DMS 273 (cell line): ENCODE measurements around the gene PLXNB1.
"Not testable (repeated sequence)": the region's sequence is repeated elsewhere in the genome, so short reads cannot be mapped to it uniquely, and the experiment has no call there.

Experiments used
- DNase-seq: peaks from one replicate; lab custom pipeline; 2025; ENCODE audit not compliant: unreplicated experiment; lab: John Stamatoyannopoulos, UW

PLXNB1 gene

DNA sequence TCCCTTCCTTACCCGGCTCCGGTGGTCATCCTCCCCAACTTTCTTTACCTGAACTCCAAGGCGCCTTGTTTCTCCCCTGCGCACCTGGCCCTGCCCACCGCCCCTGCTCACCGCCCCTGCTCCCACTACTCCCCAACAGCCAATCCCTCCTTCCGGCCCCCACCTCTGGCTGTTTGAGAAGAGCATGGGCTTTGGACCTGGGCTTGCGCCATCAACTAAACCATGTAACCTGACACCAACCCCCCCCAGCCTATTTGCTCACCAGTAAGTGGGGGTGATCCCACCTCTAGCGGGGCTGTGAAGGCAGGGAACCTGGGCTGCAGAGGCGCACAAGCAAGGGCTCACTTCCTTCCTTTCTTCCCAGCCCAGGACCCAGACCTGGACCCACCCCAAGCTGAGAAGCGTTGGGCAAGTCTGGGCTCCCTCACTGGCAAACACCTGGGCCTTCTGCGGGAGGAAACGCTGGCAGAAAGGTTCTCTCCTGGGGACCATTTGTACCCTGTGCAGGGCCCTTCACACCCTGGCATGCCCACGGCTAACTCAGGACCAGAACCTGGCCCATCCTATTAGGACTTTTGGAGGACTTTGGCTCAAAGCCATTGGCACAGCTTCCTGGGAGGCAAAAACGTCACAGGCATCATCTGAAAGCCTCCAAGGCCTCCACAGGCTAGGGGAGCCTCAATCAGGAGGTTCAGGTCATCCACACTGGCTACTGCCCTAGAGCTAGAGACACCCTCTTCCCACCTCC, at the start of gene PLXNB1:
TSS of gene PLXNB1 (minus strand) at position 127 of the 748 bp plus-strand sequence. CDS start 5,475 bp downstream, outside the sequence.
- DNase-seq, result peak; percentile 64

DNA sequence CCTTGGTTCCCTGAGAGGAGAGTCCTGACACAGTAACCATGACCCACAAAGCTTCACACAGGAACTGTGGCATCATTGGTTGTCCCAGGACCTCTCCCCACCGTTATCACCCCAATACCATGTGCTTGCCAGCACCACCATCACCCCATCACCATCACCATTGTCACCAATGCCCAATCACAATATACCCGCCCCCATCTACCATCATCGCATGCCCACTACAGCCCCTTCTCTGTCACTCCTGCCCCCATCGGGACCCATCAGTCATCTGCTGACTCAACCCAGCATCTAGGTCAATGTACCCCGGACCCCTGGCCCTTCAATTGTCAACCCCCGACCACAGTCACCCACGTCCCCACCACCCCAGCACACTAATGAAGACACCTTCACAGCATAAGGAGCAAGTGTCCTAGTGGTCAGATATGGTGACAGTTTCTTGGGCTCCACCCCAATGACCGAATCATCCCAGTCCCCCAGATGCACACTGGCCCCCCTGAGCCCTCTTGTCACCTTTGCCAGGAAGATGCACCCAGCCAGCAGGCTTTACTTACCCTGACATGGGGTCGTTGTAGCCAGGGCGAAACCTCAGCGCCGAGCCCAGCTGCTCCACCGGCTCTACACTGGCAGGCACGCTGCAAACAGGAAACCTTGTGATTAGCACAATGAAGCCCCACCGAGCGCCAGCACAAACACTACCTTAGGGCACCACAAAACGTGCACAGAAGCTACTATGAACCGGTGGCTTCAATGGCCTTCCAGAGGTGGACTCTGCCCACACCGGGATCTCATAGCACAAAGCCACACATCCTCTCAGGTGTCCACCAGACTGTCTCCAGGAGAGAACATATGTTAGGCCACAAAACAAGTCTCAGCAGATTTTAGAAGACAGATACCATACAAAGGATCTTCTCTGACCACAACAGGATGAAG, 49.0 kb upstream of the PLXNB1 start:
- no peak for DNase-seq

DNA sequence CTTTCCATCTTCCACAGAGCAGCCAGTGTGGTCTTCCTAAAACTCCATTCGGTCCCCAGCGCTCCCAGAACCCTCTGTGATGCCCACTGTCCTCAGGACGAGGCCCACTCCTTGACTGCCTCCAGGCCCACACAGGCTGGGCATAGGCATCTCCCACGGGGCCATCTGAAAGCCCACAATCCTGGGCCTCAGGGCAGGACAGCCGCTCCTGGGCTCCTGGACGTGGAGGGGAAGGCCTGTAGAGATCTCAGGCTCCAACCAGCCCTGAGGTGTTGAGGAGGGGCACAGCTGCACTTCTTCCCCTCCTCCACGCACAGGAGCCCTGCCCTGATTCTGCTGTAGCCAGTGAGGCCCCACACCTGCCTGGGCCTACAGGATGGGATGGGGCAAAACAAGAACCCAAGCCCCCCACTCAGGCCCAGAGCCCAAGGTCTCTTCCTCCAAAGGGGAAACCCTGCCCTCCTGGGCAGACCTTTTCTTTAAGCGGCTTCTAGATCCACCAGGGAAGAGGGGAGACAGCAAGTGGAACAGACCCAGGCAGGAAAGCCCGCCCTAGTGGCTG, 48.2 kb upstream of the PLXNB1 start:
- no peak for DNase-seq

- no peak for DNase-seq
Measured at GRCh38 chr3:48476426-48477053, 46.7 kb upstream of the PLXNB1 start.

GRCh38 chr3:48475188-48475587, 45.3 kb upstream of the PLXNB1 start:
- DNase-seq, result no peak

GRCh38 chr3:48474619-48475018, 44.7 kb upstream of the PLXNB1 start:
- DNase-seq, result no peak

DNA sequence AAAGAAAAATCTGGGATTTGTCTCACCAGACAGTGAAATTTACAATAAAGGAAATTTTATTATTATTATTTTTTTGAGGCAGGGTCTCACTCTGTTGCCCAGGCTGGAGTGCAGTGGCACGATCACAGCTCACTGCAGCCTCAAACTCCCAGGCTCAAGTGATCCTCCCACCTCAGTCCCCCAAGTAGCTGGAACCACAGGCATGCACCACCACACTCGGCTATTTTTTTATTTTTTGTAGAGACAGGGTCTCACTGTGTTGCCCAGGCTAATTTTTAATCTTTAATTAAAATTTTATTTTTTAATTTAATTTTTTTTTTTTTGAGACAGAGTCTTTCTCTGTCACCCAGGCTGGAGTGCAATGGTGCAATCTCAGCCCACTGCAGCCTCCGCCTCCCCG, 44.1 kb upstream of the PLXNB1 start:
- DNase-seq, result not testable (repeated sequence)

DNA sequence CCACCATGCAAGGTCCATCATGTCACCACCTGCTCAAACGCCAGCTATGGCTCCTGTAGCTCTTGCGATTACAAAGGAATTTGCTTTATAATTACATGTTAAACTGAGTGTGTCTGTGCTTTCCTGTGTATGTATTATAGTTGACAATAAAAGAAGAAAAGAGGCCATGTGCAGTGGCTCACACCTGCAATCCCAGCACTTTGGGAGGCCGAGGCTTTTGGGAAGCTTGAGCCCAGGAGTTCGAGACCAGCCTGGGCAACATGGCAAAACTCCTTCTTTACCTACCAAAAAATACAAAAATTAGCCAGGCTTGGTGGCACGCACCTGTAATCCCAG, 43.7 kb upstream of the PLXNB1 start:
- DNase-seq, result no peak

DNA sequence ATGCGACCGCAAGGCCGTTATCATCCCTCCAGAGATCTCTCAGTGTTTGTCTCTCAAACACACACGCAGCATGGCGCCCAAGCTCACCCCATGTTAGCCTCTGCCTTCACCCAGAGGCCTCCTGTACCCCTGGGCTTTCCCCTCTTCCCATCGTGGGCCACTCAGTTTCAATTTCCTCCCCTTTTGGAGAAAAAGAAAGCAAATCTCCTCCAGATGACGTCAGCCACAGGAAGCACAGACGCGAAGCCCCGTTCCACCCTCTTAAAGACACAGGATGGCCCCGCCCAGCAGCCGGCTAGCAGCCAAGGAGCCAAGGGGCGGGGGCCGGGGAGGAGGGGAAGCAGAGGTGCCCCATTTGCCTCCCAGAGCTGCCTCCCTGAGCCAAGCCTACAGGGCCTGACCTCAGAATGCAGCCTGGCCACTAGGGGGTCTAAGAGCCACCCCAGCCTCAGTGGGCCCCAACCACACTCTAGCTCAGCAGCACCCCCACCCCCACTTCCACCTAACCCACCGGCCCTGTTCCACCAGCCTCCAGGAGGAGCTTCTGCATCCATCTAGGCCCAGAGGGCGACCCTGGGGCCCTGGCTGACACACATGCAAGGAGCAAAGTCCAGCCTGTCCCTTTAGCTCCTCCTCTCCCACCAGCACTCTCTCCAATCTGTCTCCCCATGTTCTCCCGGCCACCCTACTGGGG, 43.2 kb upstream of the PLXNB1 start:
- DNase-seq, result peak; percentile 95

DNA sequence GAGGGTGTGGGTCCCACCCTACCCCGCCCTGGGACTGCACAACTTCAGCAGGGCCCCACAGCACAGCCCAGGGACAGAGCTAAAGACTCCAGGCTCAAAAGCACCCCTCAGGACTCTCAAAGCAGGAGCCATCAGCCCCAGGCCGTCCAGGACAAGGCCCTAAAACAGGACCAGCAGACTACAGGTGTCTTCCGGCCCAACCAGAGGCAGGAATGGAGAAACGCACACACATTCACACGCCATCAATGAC, 42.7 kb upstream of the PLXNB1 start:
- DNase-seq, result peak; percentile 62

DNA sequence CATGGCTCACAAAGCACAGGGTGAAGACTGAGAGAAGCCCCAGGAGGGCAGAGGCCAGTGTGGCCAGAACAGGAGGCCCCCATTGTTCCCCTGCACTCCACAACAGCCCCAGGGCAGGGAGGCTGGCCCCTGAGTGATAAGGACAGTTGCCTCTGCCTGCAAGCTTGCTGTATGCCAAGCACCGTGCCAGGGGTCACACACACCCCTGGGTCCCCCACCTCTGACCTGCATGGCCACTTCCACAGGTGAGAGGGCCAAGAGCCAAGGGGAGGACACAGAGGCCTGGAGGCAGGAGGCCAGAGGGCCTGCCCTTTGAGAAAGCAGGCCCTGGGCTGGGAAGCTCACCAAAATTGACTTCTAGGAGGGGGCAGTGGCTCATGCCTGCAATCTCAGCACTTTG, 40.4 kb upstream of the PLXNB1 start:
- DNase-seq, result no peak

GRCh38 chr3:48469046-48469915, 39.4 kb upstream of the PLXNB1 start:
- DNase-seq, result no peak

DNA sequence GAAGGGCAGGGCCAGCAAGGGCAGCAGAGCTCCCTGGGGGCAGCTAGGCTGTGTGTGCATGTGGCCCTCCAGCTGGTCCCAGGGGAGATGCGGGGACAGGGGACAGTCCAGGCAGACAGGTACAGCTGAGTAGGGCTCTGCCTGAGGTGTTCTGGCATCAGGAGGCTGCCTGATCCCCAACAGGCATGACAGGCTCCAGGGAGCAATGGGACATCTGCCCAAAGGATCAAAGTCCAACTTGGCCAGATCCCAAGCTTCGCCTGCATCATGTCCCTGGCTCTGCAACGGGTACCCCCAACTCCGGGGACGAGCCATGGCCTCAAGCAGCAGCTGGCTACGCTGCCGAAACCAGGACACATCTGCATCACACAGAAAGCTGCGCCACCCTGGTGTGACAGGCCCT, 38.4 kb upstream of the PLXNB1 start:
- DNase-seq, result no peak

DNA sequence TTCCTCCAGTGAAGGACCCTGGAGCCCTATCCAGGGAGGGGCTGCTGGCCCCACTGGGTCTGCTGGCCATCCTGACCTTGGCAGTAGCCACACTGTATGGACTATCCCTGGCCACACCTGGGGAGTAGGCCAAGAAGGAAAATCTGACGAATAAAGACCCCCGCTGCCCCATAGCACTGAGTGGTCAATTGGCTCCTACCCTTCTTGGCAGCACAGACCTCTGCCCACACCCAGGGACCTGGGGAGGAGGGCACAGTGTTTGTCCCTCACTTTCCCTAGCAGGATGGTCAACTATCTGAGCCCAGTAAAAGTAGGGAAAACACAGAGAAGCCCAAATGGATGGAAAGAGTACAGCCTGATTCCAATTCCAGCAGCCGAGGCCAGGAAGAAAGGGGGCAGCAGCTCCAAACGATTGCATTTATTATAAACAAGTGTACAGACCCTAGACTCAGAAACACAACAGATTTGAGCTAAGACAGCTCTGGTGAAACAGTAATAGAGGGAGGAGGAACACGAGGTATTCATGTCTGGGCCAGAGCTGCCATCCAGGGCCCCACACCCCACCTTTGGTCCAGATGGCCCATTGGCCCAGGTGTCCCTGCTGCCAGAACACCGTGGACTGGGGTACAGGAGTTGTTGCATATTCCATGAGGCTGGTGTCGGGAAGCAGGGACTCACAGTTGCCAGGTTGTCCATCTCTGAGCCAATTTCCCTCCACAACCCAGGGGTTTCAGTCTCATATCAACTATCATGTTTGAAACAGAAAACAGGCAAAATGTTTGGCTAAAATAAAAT, 37.8 kb upstream of the PLXNB1 start:
- DNase-seq, result peak; percentile 20

DNA sequence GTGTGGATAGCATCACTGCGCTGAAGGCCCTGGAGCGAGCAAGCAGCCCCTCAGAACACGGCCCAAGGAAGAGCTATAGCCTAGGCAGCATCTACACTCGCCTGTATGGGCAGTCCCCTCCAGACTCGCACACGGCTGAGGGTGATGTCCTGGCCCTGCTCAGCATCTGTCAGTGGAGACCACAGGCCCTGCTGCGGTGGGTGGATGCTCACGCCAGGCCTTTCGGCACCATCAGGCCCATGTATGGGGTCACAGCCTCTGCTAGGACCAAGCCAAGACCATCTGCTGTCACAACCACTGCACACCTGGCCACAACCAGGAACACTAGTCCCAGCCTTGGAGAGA, 37.2 kb upstream of the PLXNB1 start:
- DNase-seq, result no peak

DNA sequence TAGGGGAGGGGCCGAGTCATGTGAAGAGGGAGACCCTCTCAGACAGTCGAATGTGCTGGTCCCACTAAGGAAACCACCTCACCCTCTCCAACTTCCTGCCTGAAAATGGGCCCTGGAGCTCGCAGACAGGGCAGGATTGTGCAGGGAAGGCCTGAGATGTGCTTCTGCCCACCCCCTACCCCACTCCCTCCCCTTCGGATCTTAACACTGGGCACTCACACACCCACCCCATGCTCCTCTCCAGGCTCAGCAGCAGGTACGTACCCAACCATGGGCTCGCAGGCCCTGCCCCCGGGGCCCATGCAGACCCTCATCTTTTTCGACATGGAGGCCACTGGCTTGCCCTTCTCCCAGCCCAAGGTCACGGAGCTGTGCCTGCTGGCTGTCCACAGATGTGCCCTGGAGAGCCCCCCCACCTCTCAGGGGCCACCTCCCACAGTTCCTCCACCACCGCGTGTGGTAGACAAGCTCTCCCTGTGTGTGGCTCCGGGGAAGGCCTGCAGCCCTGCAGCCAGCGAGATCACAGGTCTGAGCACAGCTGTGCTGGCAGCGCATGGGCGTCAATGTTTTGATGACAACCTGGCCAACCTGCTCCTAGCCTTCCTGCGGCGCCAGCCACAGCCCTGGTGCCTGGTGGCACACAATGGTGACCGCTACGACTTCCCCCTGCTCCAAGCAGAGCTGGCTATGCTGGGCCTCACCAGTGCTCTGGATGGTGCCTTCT, 36.7 kb upstream of the PLXNB1 start:
- DNase-seq, result peak; percentile 20

DNA sequence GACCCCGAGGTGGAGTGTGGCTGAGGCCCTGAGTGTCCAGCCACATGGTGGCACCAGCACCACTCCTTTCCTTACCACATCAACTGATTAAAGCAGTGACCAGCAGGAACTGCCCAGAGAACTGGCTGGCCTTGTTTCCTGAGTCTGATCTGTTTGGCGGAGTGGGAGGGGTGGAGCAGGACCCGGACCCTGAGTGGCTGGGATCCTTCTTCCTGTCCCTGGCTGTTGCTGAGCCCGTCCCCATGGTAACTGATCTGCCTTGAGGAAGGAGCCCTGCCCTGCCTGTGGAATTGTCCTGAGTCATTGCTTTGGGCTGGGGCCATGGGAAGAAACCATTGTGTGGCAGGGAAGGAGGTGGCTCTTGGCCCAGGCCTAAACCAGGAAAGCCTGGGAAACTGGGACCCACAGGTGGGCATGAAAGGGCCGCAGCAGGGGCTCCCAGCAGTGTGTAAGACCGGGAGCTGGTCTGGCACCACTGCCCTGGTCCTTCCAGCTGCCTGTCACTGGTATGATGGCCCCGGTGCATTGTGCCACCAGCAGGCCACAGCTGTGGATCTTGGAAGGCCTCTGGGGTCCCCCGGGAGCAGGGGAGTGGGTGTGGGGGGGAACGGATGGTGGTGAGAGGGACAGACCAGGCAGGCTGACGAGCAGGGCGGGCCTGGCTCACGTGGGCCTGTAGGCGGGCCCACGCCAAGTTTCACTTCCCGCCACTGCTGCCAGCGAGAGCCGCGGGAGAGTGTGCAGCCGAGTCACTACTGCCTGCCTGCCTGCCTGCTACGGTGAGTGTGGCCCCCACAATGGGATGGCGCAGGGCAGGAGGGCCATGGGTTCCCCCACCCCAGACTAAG, 35.9 kb upstream of the PLXNB1 start:
- DNase-seq, result peak; percentile 82

- DNase-seq, result no peak
Measured at GRCh38 chr3:48465237-48465530, 35.3 kb upstream of the PLXNB1 start.
